HUES48 (cell line): ENCODE results near the gene SCGB2A2.

ENCODE experiments used
- H3K27ac ChIP-seq: one replicate; pipeline ENCODE4 v1.7.0; 2013; ENCODE audit warnings: low read depth, low read length, inconsistent platforms
- H3K27me3 ChIP-seq: 2 replicates; pipeline ENCODE4 v1.6.1; 2013; ENCODE audit warnings: mild to moderate bottlenecking, low read length; ENCODE audit not compliant: control insufficient read depth, insufficient read depth
- H3K36me3 ChIP-seq: 2 replicates; pipeline ENCODE4 v1.6.1; 2013; ENCODE audit warnings: low read length; ENCODE audit not compliant: control insufficient read depth, insufficient read depth
- H3K4me1 ChIP-seq: 2 replicates; pipeline ENCODE4 v1.6.1; 2013; ENCODE audit warnings: mild to moderate bottlenecking, low read length; ENCODE audit not compliant: control insufficient read depth, insufficient read depth
- H3K4me3 ChIP-seq: 2 replicates; pipeline ENCODE4 v1.5.1; 2013; ENCODE audit warnings: mild to moderate bottlenecking, low read depth, low read length
- H3K9ac ChIP-seq: 2 replicates; pipeline ENCODE4 v1.6.1; 2013; ENCODE audit warnings: mild to moderate bottlenecking, low read depth, low read length, moderate library complexity
- H3K9me3 ChIP-seq: 2 replicates; pipeline ENCODE4 v1.6.1; 2013; ENCODE audit warnings: low read length; ENCODE audit not compliant: control insufficient read depth, insufficient read depth

The SCGB2A2 gene

DNA sequence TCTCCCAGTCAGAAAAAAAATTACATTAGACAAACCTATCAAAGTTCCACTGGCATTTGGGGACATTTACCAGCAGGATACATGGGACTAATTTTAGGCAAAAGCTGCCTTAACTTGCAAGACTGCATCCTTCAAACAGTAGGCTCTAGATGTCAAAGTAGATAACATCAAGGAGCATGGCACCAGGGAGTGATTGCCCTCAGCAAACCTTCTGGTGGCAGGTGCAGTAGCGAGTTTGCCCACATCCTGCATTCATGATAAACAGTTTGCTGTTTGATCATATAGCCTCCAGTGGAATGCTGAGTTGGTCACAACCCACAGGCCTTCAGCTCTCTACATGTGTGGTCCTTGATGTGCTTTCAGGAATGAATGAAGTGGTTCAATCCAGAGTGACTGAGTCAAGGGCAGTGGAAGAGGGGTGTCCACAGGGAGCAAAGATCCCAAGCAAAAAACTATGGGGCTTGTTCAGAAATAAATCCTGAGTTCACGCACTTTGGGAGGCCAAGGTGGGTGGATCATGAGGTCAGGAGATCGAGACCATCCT, 15.9 kb upstream of the SCGB2A2 start:
- Histone ChIP-seq H3K36me3 (no peaks in the 10 kb centered on the region), H3K9me3 (peaks cover 31% of the 10 kb centered on the region), H3K27me3 (no peaks in the 10 kb centered on the region), H3K4me1 (no peaks in the 10 kb centered on the region), H3K4me3 (no peak overlapping the region), H3K9ac (no peak overlapping the region), H3K27ac (no peak overlapping the region)

GRCh38 chr11:62256281-62256680, 13.7 kb upstream of the SCGB2A2 start:
- Histone ChIP-seq H3K9me3 (peaks cover 19% of the 10 kb centered on the region), H3K4me1 (no peaks in the 10 kb centered on the region), H3K27ac (no peak overlapping the region), H3K9ac (no peak overlapping the region), H3K27me3 (no peaks in the 10 kb centered on the region), H3K36me3 (no peaks in the 10 kb centered on the region), H3K4me3 (no peak overlapping the region)

DNA sequence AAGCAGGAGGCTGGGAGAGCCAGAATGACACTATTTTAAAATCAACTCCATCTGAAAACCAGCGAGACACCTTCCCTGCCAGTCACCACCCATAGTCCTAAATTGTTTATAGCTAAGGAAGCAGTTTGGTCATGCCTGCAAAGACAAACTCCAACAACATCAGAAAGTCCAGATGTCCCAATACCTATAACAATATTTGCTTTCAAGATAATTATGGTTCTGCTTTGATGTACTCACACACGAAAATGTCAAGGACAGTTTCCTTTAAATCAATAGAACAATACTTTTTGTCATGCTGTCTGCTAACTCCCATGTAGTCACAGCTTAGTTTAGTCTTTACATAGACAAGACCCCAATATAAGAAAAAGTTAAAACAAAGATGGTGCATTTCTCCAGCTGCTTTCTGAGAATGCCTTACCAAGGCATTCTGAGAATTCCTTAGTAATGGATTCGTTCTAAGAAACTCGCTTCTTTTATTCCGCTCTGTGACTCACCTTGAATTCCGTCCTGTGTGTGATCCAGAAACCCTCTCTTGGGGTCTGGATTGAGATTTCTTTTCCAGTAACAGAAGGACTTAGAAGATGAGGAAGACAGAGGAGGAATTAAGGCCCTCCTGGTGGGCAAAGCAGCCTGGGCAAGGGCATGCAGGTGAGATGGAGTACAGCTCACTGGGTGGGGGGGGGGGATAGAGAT, 9.6 kb upstream of the SCGB2A2 start:
- Histone ChIP-seq H3K4me3 (no peak overlapping the region), H3K36me3 (no peaks in the 10 kb centered on the region), H3K27ac (no peak overlapping the region), H3K9ac (no peak overlapping the region), H3K27me3 (no peaks in the 10 kb centered on the region), H3K9me3 (no peaks in the 10 kb centered on the region), H3K4me1 (no peaks in the 10 kb centered on the region)

DNA sequence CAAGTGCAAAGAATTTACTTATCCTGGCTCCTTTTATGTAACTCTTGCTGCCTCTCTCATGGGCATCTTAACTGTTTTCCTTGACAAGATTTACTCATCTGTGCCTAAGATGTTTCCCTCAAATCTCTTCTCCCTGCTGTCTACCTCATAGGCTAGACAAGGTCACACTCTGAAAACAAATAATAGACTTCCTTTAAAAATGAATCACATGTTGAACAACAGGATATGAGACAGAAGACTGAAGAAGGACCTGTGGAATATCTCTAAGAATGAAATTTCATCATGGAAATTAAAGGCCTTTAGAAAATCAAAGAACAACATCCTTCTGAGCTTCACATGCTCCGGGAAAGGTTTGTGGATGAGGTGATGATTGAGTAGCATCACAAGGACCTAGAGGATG, 6.0 kb upstream of the SCGB2A2 start:
- no peaks in the 10 kb centered on the region for H3K36me3 ChIP-seq
- H3K4me3 ChIP-seq = no peak overlapping the region
- H3K4me1 ChIP-seq = no peaks in the 10 kb centered on the region
- H3K9me3 ChIP-seq = no peaks in the 10 kb centered on the region
- no peaks in the 10 kb centered on the region for H3K27me3 ChIP-seq
- no peak overlapping the region for H3K27ac ChIP-seq
- H3K9ac ChIP-seq = no peak overlapping the region

- H3K9ac ChIP-seq = no peak overlapping the region
- H3K4me3 ChIP-seq = no peak overlapping the region
- H3K36me3 ChIP-seq = no peaks in the 10 kb centered on the region
- H3K27ac ChIP-seq = no peak overlapping the region
- H3K4me1 ChIP-seq = no peaks in the 10 kb centered on the region
- H3K9me3 ChIP-seq = no peaks in the 10 kb centered on the region
- no peaks in the 10 kb centered on the region for H3K27me3 ChIP-seq
These were observed 3.4 kb upstream of the SCGB2A2 start for GRCh38 chr11:62266558-62266957.

DNA sequence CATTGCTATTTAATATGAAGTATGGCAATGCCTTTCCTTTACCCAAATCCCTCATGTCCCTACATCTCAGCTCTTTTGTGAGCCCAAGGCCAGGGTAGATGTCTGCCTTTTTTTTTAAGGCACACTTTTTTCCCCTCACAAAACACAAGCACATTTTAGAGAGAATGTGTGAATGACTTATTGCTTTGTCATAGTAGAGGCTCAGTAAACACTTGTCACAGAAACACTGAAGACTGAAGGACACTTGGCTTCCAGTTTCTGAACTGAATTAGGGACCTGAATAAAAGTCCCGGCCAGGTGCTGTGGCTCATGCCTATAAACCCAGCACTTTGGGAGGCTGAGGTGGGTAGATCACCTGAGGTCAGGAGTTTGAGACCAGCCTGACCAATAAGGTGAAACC, 2.9 kb upstream of the SCGB2A2 start:
- no peak overlapping the region for H3K4me3 ChIP-seq
- H3K27ac ChIP-seq = no peak overlapping the region
- H3K27me3 ChIP-seq = no peaks in the 10 kb centered on the region
- no peak overlapping the region for H3K9ac ChIP-seq
- H3K9me3 ChIP-seq = no peaks in the 10 kb centered on the region
- H3K4me1 ChIP-seq = no peaks in the 10 kb centered on the region
- H3K36me3 ChIP-seq = no peaks in the 10 kb centered on the region

- Histone ChIP-seq H3K27ac (no peak overlapping the region), H3K4me3 (no peak overlapping the region), H3K27me3 (no peaks in the 10 kb centered on the region), H3K9ac (no peak overlapping the region), H3K4me1 (no peaks in the 10 kb centered on the region), H3K9me3 (no peaks in the 10 kb centered on the region), H3K36me3 (no peaks in the 10 kb centered on the region)
These were observed 2.4 kb upstream of the SCGB2A2 start for GRCh38 chr11:62267576-62267975.

GRCh38 chr11:62273284-62273683, 3.3 kb downstream of the SCGB2A2 start:
- Histone ChIP-seq H3K9ac (no peak overlapping the region), H3K4me1 (no peaks in the 10 kb centered on the region), H3K9me3 (peaks cover 8% of the 10 kb centered on the region; the same call in 1 of the 2 replicates), H3K27me3 (no peaks in the 10 kb centered on the region), H3K4me3 (no peak overlapping the region), H3K36me3 (no peaks in the 10 kb centered on the region), H3K27ac (no peak overlapping the region)

DNA sequence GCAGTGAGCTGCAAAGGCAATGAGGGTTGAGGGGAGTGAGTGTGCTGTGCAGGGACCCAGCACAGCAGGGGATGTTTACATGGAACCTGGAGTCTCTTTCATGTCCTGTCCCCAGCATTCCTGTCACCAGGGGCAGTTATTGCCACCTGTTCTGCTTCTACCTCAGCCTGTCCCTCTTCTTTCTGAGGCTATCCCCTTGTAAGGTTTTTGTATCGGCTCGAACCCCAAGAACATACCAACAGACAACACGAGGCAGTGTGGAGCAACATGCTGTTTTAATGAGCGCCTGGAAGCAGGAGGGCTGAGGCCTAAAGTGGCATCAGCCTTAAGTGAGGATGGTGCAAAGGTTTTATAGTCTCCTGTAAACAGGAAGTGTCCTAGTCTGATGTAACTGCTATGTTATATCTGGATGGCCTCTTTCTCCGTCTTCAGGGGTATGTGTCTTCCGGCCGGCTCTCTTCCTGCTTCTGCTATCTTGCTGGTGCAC, 3.9 kb downstream of the SCGB2A2 start:
- no peaks in the 10 kb centered on the region for H3K27me3 ChIP-seq
- no peak overlapping the region for H3K9ac ChIP-seq
- peaks cover 8% of the 10 kb centered on the region; the same call in 1 of the 2 replicates for H3K9me3 ChIP-seq
- H3K4me1 ChIP-seq = no peaks in the 10 kb centered on the region
- H3K27ac ChIP-seq = no peak overlapping the region
- no peak overlapping the region for H3K4me3 ChIP-seq
- H3K36me3 ChIP-seq = no peaks in the 10 kb centered on the region

DNA sequence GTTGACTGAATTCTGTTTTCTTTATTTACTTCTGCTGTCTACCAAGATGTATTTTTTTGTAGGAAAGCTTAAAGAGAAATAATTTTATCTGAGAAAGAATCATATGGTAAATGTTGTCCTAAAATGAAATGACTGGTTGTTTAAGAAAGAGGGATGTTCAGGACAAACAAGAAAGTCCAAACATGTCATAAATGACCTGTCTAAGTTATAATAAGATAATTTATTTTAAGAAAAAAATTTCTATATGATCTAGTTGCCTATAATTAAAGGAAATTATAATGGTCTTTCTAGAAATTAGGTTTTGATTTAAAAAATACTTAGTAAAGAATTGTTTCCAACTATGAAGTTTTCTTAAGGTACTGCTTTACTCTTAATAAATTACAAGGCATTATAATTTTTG, 10.5 kb downstream of the SCGB2A2 start:
- Histone ChIP-seq H3K9ac (no peak overlapping the region), H3K4me3 (no peak overlapping the region), H3K9me3 (peaks cover 44% of the 10 kb centered on the region), H3K4me1 (no peaks in the 10 kb centered on the region), H3K27me3 (no peaks in the 10 kb centered on the region), H3K27ac (no peak overlapping the region), H3K36me3 (no peaks in the 10 kb centered on the region)

- H3K36me3 ChIP-seq = no peaks in the 10 kb centered on the region
- H3K9me3 ChIP-seq = no peaks in the 10 kb centered on the region
- no peaks in the 10 kb centered on the region for H3K4me1 ChIP-seq
- no peaks in the 10 kb centered on the region for H3K27me3 ChIP-seq
- H3K27ac ChIP-seq = no peak overlapping the region
- no peak overlapping the region for H3K9ac ChIP-seq
- H3K4me3 ChIP-seq = no peak overlapping the region
These were observed 25.5 kb downstream of the SCGB2A2 start for GRCh38 chr11:62295504-62295903.
